Vagina (tissue), 2 donors: ENCODE measurements around the gene PTMA. TPM values are rescaled to one million over a fixed set of nuclear protein-coding genes. Genes with fewer than 3 reads are reported as not detected.

ENCODE experiments used
- DNase-seq, 2 donors: peaks; one replicate each; pipeline ENCODE4 v3.0.0-alpha.2; 2017; ENCODE audit errors: extremely low spot score in 2 of 2
- H3K27ac ChIP-seq: fragments of 200-600 bp; sonication (generic); one replicate; pipeline ENCODE4 v1.5.1; 2019
- H3K27me3 ChIP-seq: fragments of 200-600 bp; sonication (generic); one replicate; pipeline ENCODE4 v1.5.1; 2019
- H3K36me3 ChIP-seq, 2 donors: fragments of 200-600 bp; sonication (generic); one replicate each; pipeline ENCODE4 v1.5.1; 2017 to 2019
- H3K4me1 ChIP-seq: fragments of 200-600 bp; sonication (generic); one replicate; pipeline ENCODE4 v1.5.1; 2019
- H3K4me3 ChIP-seq, 2 donors: fragments of 200-600 bp; sonication (generic); 1 replicate in 1 of 2; 2 replicates in 1 of 2; pipeline ENCODE4 v1.5.1; 2016 to 2019
- H3K9me3 ChIP-seq: fragments of 200-600 bp; sonication (generic); one replicate; pipeline ENCODE4 v1.5.1; 2019
- CTCF ChIP-seq, 3 experiments: fragments of 450-650 bp in 2 of 3; fragments of 200-600 bp in 1 of 3; sonication (generic) in 1 of 3; IDR thresholded peaks; one replicate each; pipeline ENCODE4 v1.5.1; 2017 to 2019; ENCODE audit warnings: antibody characterized with exemption in 3 of 3, mild to moderate bottlenecking in 2 of 3, moderate library complexity in 2 of 3
- POLR2A ChIP-seq, 2 donors: fragments of 450-650 bp; IDR thresholded peaks; one replicate each; pipeline ENCODE4 v1.6.1; 2017; ENCODE audit warnings: antibody characterized with exemption in 2 of 2, mild to moderate bottlenecking in 2 of 2, moderate library complexity in 2 of 2
- POLR2AphosphoS5 ChIP-seq, 2 donors: sonication (generic); formaldehyde crosslinking; IDR thresholded peaks; one replicate each; pipeline ENCODE4 v1.9.0; 2017; ENCODE audit warnings: antibody characterized with exemption in 2 of 2, mild to moderate bottlenecking in 2 of 2, low read depth in 1 of 2; ENCODE audit not compliant: insufficient read depth in 1 of 2
- intact Hi-C: fragments of 100-400 bp; cut with DNase I; formaldehyde crosslinking; loops from one replicate; pipeline ENCODE4 v1.15.1; 2023
- total RNA-seq: library from RNA; depleted of rRNA; stranded (reverse); fragments of >200 nt; gene quantifications from one replicate; pipeline ENCODE4 v1.2.3, GENCODE V29; 2016

Gene PTMA
- total RNA-seq, 1 donor from 2014 or later = 536 TPM

GRCh38 chr2:231706731-231707624, 1.3 kb upstream of the PTMA start:
- Histone ChIP-seq H3K4me1 (peaks cover 34% of the 10 kb centered on the region), H3K9me3 (no peaks in the 10 kb centered on the region), H3K4me3 (peak overlapping the region; percentile 89 to 100), H3K27me3 (no peaks in the 10 kb centered on the region), H3K36me3 (peaks cover 0 to 7% of the 10 kb centered on the region in 2 donors), H3K27ac (peak overlapping the region; percentile 100)
- peak in 1 of 2 donors; percentile 99 for DNase-seq
- intact Hi-C loops = loop anchor here (2.0 kb wide), 1 partner anchor 94 kb away; no protein-coding TSS in a partner anchor
- TF ChIP-seq CTCF (IDR thresholded peaks at IDR 0.05) (peak; percentile 60 to 86 (median 70)), POLR2A (IDR thresholded peaks at IDR 0.05) (peak in 1 of 2 donors; percentile 94), POLR2AphosphoS5 (IDR thresholded peaks at IDR 0.05; ENCODE audit: insufficient read depth in 1 of 2, low read depth in 1 of 2) (peak; percentile 96 to 99)

GRCh38 chr2:231707625-231707926, 749 bp upstream of the PTMA start:
- Histone ChIP-seq H3K27ac (peak overlapping the region; percentile 100), H3K27me3 (no peaks in the 10 kb centered on the region), H3K9me3 (no peaks in the 10 kb centered on the region), H3K4me1 (peaks cover 36% of the 10 kb centered on the region), H3K36me3 (peaks cover 0 to 13% of the 10 kb centered on the region in 2 donors), H3K4me3 (peak overlapping the region; percentile 89 to 100)
- TF ChIP-seq POLR2AphosphoS5 (IDR thresholded peaks at IDR 0.05; ENCODE audit: insufficient read depth in 1 of 2, low read depth in 1 of 2) (no peak), POLR2A (IDR thresholded peaks at IDR 0.05) (no peak), CTCF (IDR thresholded peaks at IDR 0.05) (no peak)
- DNase-seq = no peak
- intact Hi-C loops = loop anchor here (2.0 kb wide), 1 partner anchor 95 kb away; no protein-coding TSS in a partner anchor

DNA sequence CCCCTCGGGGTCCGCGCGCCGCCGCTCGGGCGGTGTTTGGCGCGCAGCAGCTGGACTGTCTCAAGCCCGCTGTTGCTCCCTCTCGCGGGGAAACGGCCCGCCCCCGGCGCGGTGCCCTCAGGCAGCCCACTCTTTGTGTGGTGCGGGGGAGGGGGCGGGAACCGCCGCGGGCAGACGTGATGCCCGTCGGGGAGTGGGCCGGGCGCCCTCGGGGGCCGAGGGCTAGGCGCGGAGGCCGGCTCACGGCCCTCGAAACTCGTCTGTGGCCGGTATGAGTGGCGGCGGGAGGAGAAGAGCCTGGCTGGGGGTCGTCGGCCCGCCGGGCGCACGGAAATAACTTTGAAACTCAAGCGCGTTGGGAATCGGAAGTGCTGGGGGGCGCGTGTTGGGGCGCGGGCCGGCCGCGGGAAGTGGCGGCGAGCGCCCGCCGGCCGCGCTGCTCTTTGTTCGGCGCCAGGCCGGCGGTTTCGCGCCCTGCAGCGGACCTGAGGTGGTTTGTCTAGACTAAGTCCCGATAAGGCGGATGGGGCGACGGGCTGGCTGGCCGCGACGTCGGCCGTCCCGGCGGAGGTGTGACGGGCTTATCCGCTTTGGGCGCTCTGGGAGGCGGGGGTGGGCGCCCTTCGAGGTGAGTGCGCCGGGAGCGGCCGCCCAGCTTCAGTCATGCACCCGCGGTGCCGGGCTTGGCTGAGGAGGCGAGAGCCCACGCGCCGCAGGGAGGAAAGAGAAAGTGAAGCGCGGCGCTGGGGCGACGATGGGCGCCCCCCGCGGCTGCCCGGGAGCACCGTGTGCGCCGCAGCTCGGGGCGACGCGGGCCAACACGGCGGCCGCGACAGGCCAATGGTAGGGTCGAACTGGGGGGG, 679 bp downstream of the PTMA start:
- TF ChIP-seq POLR2AphosphoS5 (IDR thresholded peaks at IDR 0.05; ENCODE audit: insufficient read depth in 1 of 2, low read depth in 1 of 2) = no peak
- TF ChIP-seq CTCF (IDR thresholded peaks at IDR 0.05) = no peak
- DNase-seq = no peak
- H3K27me3 ChIP-seq = no peaks in the 10 kb centered on the region
- peaks cover 0 to 15% of the 10 kb centered on the region in 2 donors for H3K36me3 ChIP-seq
- H3K9me3 ChIP-seq = no peaks in the 10 kb centered on the region
- intact Hi-C loops = no loop called here
- peak overlapping the region; percentile 100 for H3K27ac ChIP-seq
- peaks cover 46% of the 10 kb centered on the region for H3K4me1 ChIP-seq
- peak overlapping the region; percentile 82 to 100 for H3K4me3 ChIP-seq

GRCh38 chr2:231709636-231709980, 1.3 kb downstream of the PTMA start:
- peaks cover 48% of the 10 kb centered on the region for H3K4me1 ChIP-seq
- DNase-seq = no peak
- H3K27ac ChIP-seq = peak overlapping the region; percentile 100
- intact Hi-C loops = no loop called here
- no peak for TF ChIP-seq POLR2A (IDR thresholded peaks at IDR 0.05)
- no peak for TF ChIP-seq CTCF (IDR thresholded peaks at IDR 0.05)
- TF ChIP-seq POLR2AphosphoS5 (IDR thresholded peaks at IDR 0.05; ENCODE audit: insufficient read depth in 1 of 2, low read depth in 1 of 2) = no peak
- H3K4me3 ChIP-seq = peak overlapping the region; percentile 82 to 100
- no peaks in the 10 kb centered on the region for H3K27me3 ChIP-seq
- peaks cover 0 to 15% of the 10 kb centered on the region in 2 donors for H3K36me3 ChIP-seq
- no peaks in the 10 kb centered on the region for H3K9me3 ChIP-seq
